Type B pancreatic cell (in vitro differentiated cells): ENCODE measurements around the gene CNOT9. TPM values are rescaled to one million over a fixed set of nuclear protein-coding genes. Genes with fewer than 3 reads are reported as not detected.
"Not testable (repeated sequence)": the region's sequence is repeated elsewhere in the genome, so short reads cannot be mapped to it uniquely, and the experiment has no call there.

ENCODE experiments used
- DNase-seq: peaks from one replicate; pipeline ENCODE4 v3.0.0; 2021; ENCODE audit warnings: mixed read lengths; ENCODE audit not compliant: unreplicated experiment; ENCODE audit errors: extremely low spot score
- H3K27ac Mint-ChIP-seq: 2 replicates; pipeline ENCODE4 v1.8.0; 2021; ENCODE audit warnings: mild to moderate bottlenecking, mixed read lengths
- H3K27me3 Mint-ChIP-seq: 2 replicates; pipeline ENCODE4 v1.8.0; 2021; ENCODE audit warnings: mixed read lengths
- H3K36me3 Mint-ChIP-seq: 2 replicates; pipeline ENCODE4 v1.8.0; 2021; ENCODE audit warnings: mixed read lengths
- H3K4me1 Mint-ChIP-seq: one replicate; pipeline ENCODE4 v1.8.0; 2021; ENCODE audit warnings: mixed read lengths; ENCODE audit not compliant: unreplicated experiment
- H3K4me3 Mint-ChIP-seq: 2 replicates; pipeline ENCODE4 v1.8.0; 2021; ENCODE audit warnings: mild to moderate bottlenecking, mixed read lengths
- H3K9me3 Mint-ChIP-seq: 2 replicates; pipeline ENCODE4 v1.8.0; 2021; ENCODE audit warnings: mixed read lengths
- long read RNA-seq: library from polyadenylated mRNA; unstranded; transcript quantifications from one replicate; pipeline ENCODE4 v2.0.0, GENCODE V29; 2020
- total RNA-seq: library from RNA; stranded (reverse); gene quantifications from 2 replicates; pipeline ENCODE4 v1.2.1, GENCODE V29; 2021; ENCODE audit warnings: low replicate concordance
- TF ChIP-seq, protein P1 (sequence below): fragments of 200-600 bp; sonication (generic); conservative IDR thresholded peaks from 2 replicates; pipeline ENCODE4 v1.5.0; 2021; ENCODE audit warnings: antibody characterized with exemption, mild to moderate bottlenecking

Gene CNOT9, protein sequence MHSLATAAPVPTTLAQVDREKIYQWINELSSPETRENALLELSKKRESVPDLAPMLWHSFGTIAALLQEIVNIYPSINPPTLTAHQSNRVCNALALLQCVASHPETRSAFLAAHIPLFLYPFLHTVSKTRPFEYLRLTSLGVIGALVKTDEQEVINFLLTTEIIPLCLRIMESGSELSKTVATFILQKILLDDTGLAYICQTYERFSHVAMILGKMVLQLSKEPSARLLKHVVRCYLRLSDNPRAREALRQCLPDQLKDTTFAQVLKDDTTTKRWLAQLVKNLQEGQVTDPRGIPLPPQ
- 42.9 and 59.4 TPM in 2 replicates for total RNA-seq
- long read RNA-seq, full-length matches to known transcripts, result 16 of 21 reads
- long read RNA-seq, partial matches to known transcripts, result 0 of 21 reads
- long read RNA-seq, other reads (novel, unspliced or antisense), result 5 of 21 reads

DNA sequence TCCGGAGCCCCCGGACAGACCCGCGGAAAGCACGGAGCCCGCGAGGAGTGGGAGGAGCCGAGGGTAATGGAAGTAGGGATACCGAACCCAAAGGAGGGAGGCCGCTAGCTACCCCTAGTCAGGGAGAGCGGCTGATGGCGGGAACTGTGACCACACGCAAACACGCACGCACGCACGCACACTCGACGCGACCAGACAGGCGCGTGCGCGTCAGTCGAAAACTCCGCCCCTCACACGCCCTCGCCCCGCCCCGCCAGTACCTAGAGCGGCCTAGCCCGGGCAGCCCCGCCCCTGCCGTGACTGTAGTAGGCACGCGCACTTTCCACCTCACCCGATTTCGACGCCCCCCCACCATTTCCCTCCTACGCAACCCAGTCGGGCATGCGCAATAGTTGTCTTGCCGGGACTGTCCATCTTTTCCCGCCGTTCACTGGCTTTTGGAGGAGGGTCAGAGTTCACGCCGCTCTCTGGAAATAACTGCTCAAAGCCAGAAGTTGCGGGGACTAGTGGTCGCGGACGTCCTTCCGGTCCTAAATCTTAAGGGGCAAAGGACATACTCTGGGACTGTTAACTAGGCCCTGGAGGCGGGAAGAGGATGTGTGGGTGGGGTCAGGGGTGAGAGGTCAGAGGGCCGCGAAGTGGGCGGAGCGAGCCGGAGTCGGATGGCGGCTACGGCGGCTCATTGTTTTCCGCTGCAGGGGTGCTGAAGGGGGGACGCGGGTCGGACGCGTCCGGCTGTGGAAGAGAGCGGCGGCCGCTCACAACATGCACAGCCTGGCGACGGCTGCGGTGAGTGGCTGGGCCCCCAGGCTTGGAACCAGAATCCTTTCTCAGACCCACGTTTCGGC, at the start of gene CNOT9, which contains the start of gene USP37:
Gene CNOT9, plus strand, starts transcription at position 650 of the 848 bp plus-strand sequence. Its CDS starts 116 bp downstream, at position 766.
Gene USP37, minus strand, starts transcription at position 162 of the 848 bp plus-strand sequence. CDS start 9,698 bp downstream, outside the sequence.
- Mint-ChIP-seq H3K27ac (peak within 1 kb of the TSS; percentile 94), H3K4me3 (peak within 1 kb of the TSS; percentile 91), H3K4me1 (peaks cover 34% of the 10 kb centered on the region), H3K27me3 (no peaks in the 10 kb centered on the region), H3K36me3 (peaks cover 8% of the 10 kb centered on the region), H3K9me3 (no peaks in the 10 kb centered on the region)
- TF ChIP-seq, protein P1, sequence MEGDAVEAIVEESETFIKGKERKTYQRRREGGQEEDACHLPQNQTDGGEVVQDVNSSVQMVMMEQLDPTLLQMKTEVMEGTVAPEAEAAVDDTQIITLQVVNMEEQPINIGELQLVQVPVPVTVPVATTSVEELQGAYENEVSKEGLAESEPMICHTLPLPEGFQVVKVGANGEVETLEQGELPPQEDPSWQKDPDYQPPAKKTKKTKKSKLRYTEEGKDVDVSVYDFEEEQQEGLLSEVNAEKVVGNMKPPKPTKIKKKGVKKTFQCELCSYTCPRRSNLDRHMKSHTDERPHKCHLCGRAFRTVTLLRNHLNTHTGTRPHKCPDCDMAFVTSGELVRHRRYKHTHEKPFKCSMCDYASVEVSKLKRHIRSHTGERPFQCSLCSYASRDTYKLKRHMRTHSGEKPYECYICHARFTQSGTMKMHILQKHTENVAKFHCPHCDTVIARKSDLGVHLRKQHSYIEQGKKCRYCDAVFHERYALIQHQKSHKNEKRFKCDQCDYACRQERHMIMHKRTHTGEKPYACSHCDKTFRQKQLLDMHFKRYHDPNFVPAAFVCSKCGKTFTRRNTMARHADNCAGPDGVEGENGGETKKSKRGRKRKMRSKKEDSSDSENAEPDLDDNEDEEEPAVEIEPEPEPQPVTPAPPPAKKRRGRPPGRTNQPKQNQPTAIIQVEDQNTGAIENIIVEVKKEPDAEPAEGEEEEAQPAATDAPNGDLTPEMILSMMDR, result peak; percentile 40
- peak; percentile 100 for DNase-seq

DNA sequence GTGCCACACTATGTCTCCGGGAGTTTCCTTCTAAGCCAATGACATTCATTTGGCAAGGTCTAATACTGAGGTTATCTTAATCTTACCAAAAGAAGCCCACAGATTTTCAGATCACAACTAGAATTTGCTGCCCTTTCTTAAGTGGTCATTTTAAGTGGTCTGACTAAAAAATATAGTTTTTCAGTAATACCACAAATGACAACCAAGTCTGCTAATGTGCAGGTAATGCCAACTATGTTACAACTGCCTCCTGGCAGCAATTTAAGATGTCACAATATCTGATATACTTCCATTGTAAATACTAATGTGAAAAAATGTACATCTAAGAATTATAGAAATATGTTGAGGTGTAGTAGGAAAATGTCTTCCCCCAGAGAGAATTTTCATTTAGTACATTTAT, 49.8 kb upstream of the CNOT9 start:
- peaks cover 4% of the 10 kb centered on the region for H3K9me3 Mint-ChIP-seq
- H3K4me3 Mint-ChIP-seq, result no peak overlapping the region
- H3K4me1 Mint-ChIP-seq, result no peaks in the 10 kb centered on the region
- DNase-seq, result no peak
- no peaks in the 10 kb centered on the region for H3K27me3 Mint-ChIP-seq
- no peak overlapping the region for H3K27ac Mint-ChIP-seq
- TF ChIP-seq, protein P1, result no peak
- H3K36me3 Mint-ChIP-seq, result peaks cover 37% of the 10 kb centered on the region

DNA sequence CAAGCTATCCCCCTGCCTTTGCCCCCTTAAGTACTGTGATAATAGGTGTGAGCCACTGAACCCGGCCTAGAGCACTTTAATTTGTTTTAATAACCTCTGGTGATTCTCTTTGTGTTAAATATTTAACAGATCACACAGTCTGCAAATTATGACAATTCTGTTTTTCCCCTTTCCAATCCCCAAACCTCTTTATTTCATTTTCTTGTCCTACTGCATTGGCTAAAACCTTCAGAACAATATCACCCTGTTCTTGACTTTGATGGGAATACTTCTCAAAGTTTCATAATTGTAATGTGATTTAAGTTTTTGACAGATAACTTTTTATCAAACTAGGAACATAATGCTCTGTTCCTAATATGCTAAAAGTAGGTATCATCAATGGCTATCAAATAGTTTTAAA, 45.0 kb upstream of the CNOT9 start:
- Mint-ChIP-seq H3K36me3 (peaks cover 45% of the 10 kb centered on the region), H3K4me3 (no peak overlapping the region), H3K27ac (no peak overlapping the region), H3K27me3 (no peaks in the 10 kb centered on the region), H3K4me1 (no peaks in the 10 kb centered on the region), H3K9me3 (peaks cover 5% of the 10 kb centered on the region)
- TF ChIP-seq, protein P1, result no peak
- DNase-seq, result no peak

DNA sequence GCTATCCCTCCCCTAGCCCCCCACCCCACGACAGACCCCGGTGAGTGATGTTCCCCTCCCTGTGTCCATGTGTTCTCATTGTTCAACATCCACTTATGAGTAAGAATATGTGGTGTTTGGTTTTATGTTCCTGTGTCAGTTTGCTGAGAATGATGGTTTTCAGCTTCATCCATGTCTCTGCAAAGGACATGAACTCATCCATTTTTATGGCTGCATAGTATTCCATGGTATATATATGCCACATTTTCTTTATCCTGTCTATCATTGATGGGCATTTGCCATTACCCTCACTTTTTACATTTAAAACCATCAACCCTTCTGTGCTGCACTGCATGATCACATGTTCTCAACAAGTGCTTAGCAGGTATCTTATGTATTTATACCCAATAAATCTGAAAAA, 40.2 kb upstream of the CNOT9 start:
- not testable (repeated sequence) for H3K4me3 Mint-ChIP-seq

DNA sequence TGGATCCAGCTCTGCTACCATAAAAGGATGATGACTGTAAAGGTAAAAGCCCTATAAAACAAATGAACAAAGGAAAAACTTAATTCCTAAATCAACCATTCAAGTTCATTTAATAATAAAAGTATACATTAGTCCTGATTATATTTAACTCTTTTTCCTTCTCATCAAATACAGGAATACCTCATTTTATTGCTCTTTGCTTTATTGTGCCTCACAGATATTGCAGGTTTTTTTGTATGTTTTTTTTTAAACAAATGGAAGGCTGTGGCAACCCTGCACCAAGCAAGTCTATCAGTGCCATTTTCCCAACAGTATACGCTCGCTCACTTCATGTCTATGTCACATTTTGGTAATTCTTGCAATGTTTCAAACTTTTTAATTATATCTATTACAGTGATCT, 38.6 kb upstream of the CNOT9 start:
- H3K27me3 Mint-ChIP-seq, result no peaks in the 10 kb centered on the region
- H3K36me3 Mint-ChIP-seq, result peaks cover 46% of the 10 kb centered on the region
- TF ChIP-seq, protein P1, result no peak
- no peak overlapping the region for H3K27ac Mint-ChIP-seq
- H3K9me3 Mint-ChIP-seq, result no peaks in the 10 kb centered on the region
- DNase-seq, result no peak
- no peak overlapping the region for H3K4me3 Mint-ChIP-seq
- H3K4me1 Mint-ChIP-seq, result no peaks in the 10 kb centered on the region

More for the DNA sequence above, 40.2 kb upstream of the CNOT9 start:
- not testable (repeated sequence) for H3K9me3 Mint-ChIP-seq, H3K27ac Mint-ChIP-seq, H3K27me3 Mint-ChIP-seq, DNase-seq, H3K4me1 Mint-ChIP-seq
- H3K36me3 Mint-ChIP-seq, result peaks cover 58% of the 10 kb centered on the region
